ENCODE data around the gene MSH2.

GRCh38 chr2:47499621-47500309, 96.8 kb downstream of the MSH2 start:
- TF ChIP-seq EZH2phosphoT487 (IDR thresholded peaks at IDR 0.05; ENCODE audit: low read depth, severe bottlenecking, unreplicated experiment), result no peak
- no peak for TF ChIP-seq CTCF (IDR thresholded peaks at IDR 0.05; ENCODE audit: poor library complexity)
- TF ChIP-seq EZH2 (IDR thresholded peaks at IDR 0.05; ENCODE audit: borderline replicate concordance), result no peak
